Vagina (tissue), 2 donors: Measurements from ENCODE around the gene RSBN1. TPM values are rescaled to one million over a fixed set of nuclear protein-coding genes. Genes with fewer than 3 reads are reported as not detected.

Experiments used
- DNase-seq, 2 donors: peaks; one replicate each; pipeline ENCODE4 v3.0.0-alpha.2; 2017; ENCODE audit errors: extremely low spot score in 2 of 2
- H3K27ac ChIP-seq: fragments of 200-600 bp; sonication (generic); one replicate; pipeline ENCODE4 v1.5.1; 2019
- H3K27me3 ChIP-seq: fragments of 200-600 bp; sonication (generic); one replicate; pipeline ENCODE4 v1.5.1; 2019
- H3K36me3 ChIP-seq, 2 donors: fragments of 200-600 bp; sonication (generic); one replicate each; pipeline ENCODE4 v1.5.1; 2017 to 2019
- H3K4me1 ChIP-seq: fragments of 200-600 bp; sonication (generic); one replicate; pipeline ENCODE4 v1.5.1; 2019
- H3K4me3 ChIP-seq, 2 donors: fragments of 200-600 bp; sonication (generic); 1 replicate in 1 of 2; 2 replicates in 1 of 2; pipeline ENCODE4 v1.5.1; 2016 to 2019
- H3K9me3 ChIP-seq: fragments of 200-600 bp; sonication (generic); one replicate; pipeline ENCODE4 v1.5.1; 2019
- CTCF ChIP-seq, 3 experiments: fragments of 450-650 bp in 2 of 3; fragments of 200-600 bp in 1 of 3; sonication (generic) in 1 of 3; IDR thresholded peaks; one replicate each; pipeline ENCODE4 v1.5.1; 2017 to 2019; ENCODE audit warnings: antibody characterized with exemption in 3 of 3, mild to moderate bottlenecking in 2 of 3, moderate library complexity in 2 of 3
- POLR2A ChIP-seq, 2 donors: fragments of 450-650 bp; IDR thresholded peaks; one replicate each; pipeline ENCODE4 v1.6.1; 2017; ENCODE audit warnings: antibody characterized with exemption in 2 of 2, mild to moderate bottlenecking in 2 of 2, moderate library complexity in 2 of 2
- POLR2AphosphoS5 ChIP-seq, 2 donors: sonication (generic); formaldehyde crosslinking; IDR thresholded peaks; one replicate each; pipeline ENCODE4 v1.9.0; 2017; ENCODE audit warnings: antibody characterized with exemption in 2 of 2, mild to moderate bottlenecking in 2 of 2, low read depth in 1 of 2; ENCODE audit not compliant: insufficient read depth in 1 of 2
- intact Hi-C: fragments of 100-400 bp; cut with DNase I; formaldehyde crosslinking; loops from one replicate; pipeline ENCODE4 v1.15.1; 2023
- total RNA-seq: library from RNA; depleted of rRNA; stranded (reverse); fragments of >200 nt; gene quantifications from one replicate; pipeline ENCODE4 v1.2.3, GENCODE V29; 2016

RSBN1 gene
- total RNA-seq, 1 donor from 2014 or later = 24.1 TPM

GRCh38 chr1:113784104-113784779 lies 28.0 kb downstream of the RSBN1 start:
- Histone ChIP-seq H3K27me3 (no peaks in the 10 kb centered on the region), H3K36me3 (no peaks in the 10 kb centered on the region), H3K4me3 (no peak overlapping the region), H3K4me1 (peaks cover 53% of the 10 kb centered on the region), H3K27ac (no peak overlapping the region), H3K9me3 (no peaks in the 10 kb centered on the region)
- intact Hi-C loops = no loop called here
- DNase-seq = no peak
- TF ChIP-seq POLR2A (IDR thresholded peaks at IDR 0.05) = no peak
- no peak for TF ChIP-seq CTCF (IDR thresholded peaks at IDR 0.05)
- no peak for TF ChIP-seq POLR2AphosphoS5 (IDR thresholded peaks at IDR 0.05; ENCODE audit: insufficient read depth in 1 of 2, low read depth in 1 of 2)

GRCh38 chr1:113783254-113784103 lies 28.8 kb downstream of the RSBN1 start:
- Histone ChIP-seq H3K4me1 (peaks cover 53% of the 10 kb centered on the region), H3K27me3 (no peaks in the 10 kb centered on the region), H3K9me3 (no peaks in the 10 kb centered on the region), H3K4me3 (no peak overlapping the region), H3K36me3 (no peaks in the 10 kb centered on the region), H3K27ac (peak overlapping the region; percentile 35)
- no peak for TF ChIP-seq POLR2A (IDR thresholded peaks at IDR 0.05)
- no peak for TF ChIP-seq POLR2AphosphoS5 (IDR thresholded peaks at IDR 0.05; ENCODE audit: insufficient read depth in 1 of 2, low read depth in 1 of 2)
- TF ChIP-seq CTCF (IDR thresholded peaks at IDR 0.05) = no peak
- DNase-seq = no peak
- intact Hi-C loops = no loop called here

- intact Hi-C loops = no loop called here
- Histone ChIP-seq H3K9me3 (no peaks in the 10 kb centered on the region), H3K4me3 (no peak overlapping the region), H3K27me3 (no peaks in the 10 kb centered on the region), H3K4me1 (peaks cover 53% of the 10 kb centered on the region), H3K36me3 (no peaks in the 10 kb centered on the region), H3K27ac (no peak overlapping the region)
- no peak for DNase-seq
- TF ChIP-seq CTCF (IDR thresholded peaks at IDR 0.05) (no peak), POLR2AphosphoS5 (IDR thresholded peaks at IDR 0.05; ENCODE audit: insufficient read depth in 1 of 2, low read depth in 1 of 2) (no peak), POLR2A (IDR thresholded peaks at IDR 0.05) (no peak)
Measured at GRCh38 chr1:113782406-113782805, 29.9 kb downstream of the RSBN1 start.

GRCh38 chr1:113780374-113781146 lies 31.7 kb downstream of the RSBN1 start:
- H3K9me3 ChIP-seq = no peaks in the 10 kb centered on the region
- H3K4me1 ChIP-seq = peaks cover 53% of the 10 kb centered on the region
- no peak overlapping the region for H3K4me3 ChIP-seq
- TF ChIP-seq CTCF (IDR thresholded peaks at IDR 0.05) (no peak), POLR2AphosphoS5 (IDR thresholded peaks at IDR 0.05; ENCODE audit: insufficient read depth in 1 of 2, low read depth in 1 of 2) (no peak), POLR2A (IDR thresholded peaks at IDR 0.05) (no peak)
- no peak for DNase-seq
- no peaks in the 10 kb centered on the region for H3K27me3 ChIP-seq
- H3K36me3 ChIP-seq = peaks cover 0 to 16% of the 10 kb centered on the region in 2 donors
- intact Hi-C loops = no loop called here
- no peak overlapping the region for H3K27ac ChIP-seq
